ENCODE results near the gene FAM174B.

FAM174B gene

GRCh38 chr15:92574161-92574560 lies 81.4 kb downstream of the FAM174B start:
- TF ChIP-seq TAF1 (IDR thresholded peaks at IDR 0.05; ENCODE audit: borderline replicate concordance, insufficient read depth, low read length) (no peak), POLR2AphosphoS5 (IDR thresholded peaks at IDR 0.05; ENCODE audit: low read depth, low read length) (no peak), FOXP2 (optimal IDR thresholded peaks at IDR 0.05; ENCODE audit: borderline replicate concordance, extremely low read depth, extremely low read length, insufficient read depth) (no peak), SIN3A (IDR thresholded peaks at IDR 0.05; ENCODE audit: borderline replicate concordance, insufficient read depth, low read length) (no peak)
- TF ChIP-seq, protein P1, sequence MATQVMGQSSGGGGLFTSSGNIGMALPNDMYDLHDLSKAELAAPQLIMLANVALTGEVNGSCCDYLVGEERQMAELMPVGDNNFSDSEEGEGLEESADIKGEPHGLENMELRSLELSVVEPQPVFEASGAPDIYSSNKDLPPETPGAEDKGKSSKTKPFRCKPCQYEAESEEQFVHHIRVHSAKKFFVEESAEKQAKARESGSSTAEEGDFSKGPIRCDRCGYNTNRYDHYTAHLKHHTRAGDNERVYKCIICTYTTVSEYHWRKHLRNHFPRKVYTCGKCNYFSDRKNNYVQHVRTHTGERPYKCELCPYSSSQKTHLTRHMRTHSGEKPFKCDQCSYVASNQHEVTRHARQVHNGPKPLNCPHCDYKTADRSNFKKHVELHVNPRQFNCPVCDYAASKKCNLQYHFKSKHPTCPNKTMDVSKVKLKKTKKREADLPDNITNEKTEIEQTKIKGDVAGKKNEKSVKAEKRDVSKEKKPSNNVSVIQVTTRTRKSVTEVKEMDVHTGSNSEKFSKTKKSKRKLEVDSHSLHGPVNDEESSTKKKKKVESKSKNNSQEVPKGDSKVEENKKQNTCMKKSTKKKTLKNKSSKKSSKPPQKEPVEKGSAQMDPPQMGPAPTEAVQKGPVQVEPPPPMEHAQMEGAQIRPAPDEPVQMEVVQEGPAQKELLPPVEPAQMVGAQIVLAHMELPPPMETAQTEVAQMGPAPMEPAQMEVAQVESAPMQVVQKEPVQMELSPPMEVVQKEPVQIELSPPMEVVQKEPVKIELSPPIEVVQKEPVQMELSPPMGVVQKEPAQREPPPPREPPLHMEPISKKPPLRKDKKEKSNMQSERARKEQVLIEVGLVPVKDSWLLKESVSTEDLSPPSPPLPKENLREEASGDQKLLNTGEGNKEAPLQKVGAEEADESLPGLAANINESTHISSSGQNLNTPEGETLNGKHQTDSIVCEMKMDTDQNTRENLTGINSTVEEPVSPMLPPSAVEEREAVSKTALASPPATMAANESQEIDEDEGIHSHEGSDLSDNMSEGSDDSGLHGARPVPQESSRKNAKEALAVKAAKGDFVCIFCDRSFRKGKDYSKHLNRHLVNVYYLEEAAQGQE (IDR thresholded peaks at IDR 0.05; ENCODE audit: insufficient read depth in 1 of 2, low read depth in 2 of 2, low read length in 2 of 2), result no peak

DNA sequence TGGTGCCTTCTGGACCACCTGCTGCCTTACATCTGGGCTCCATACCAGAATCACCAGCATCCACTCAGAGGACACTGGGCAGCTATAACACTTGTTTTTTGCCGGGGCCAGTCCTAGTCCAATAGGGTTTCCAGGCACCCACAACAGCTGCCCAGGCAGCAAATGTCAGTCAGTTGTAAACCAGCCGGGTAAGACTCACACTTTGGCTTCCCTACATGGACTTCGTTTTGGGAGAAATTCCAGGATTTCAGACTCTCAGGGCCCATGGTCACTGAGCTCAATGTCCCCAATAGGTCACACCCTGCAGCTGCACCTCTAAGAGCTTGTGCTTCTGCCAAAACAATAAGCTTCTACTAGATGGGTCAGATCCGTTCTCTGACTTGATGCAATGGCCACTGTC lies 83.8 kb downstream of the FAM174B start:
- TF ChIP-seq SIN3A (IDR thresholded peaks at IDR 0.05; ENCODE audit: borderline replicate concordance, insufficient read depth, low read length) (no peak), POLR2AphosphoS5 (IDR thresholded peaks at IDR 0.05; ENCODE audit: low read depth, low read length) (no peak), FOXP2 (optimal IDR thresholded peaks at IDR 0.05; ENCODE audit: borderline replicate concordance, extremely low read depth, extremely low read length, insufficient read depth) (no peak), TAF1 (IDR thresholded peaks at IDR 0.05; ENCODE audit: borderline replicate concordance, insufficient read depth, low read length) (no peak)
- TF ChIP-seq, protein P1 (IDR thresholded peaks at IDR 0.05; ENCODE audit: insufficient read depth in 1 of 2, low read depth in 2 of 2, low read length in 2 of 2), result no peak

DNA sequence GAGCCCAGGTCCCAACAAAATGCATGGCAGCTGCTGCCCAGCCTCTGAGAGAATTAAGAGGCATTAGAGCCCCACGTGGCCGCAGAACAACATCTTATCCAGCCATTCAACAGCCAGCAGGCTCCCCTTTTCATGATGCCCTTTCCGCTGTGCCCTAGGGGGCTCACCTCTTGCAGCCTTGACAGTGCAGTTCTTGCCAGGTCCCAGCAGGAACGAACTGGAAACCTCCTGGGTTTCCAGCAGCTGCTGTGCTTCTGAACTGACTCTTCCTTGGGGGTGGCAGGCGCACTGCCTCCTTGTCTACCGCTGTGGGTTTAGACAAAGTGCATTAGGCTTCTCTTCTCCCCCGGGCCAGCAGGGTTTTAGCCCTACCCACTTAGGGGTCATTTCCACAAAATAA lies 85.2 kb downstream of the FAM174B start:
- no peak for TF ChIP-seq POLR2AphosphoS5 (IDR thresholded peaks at IDR 0.05; ENCODE audit: low read depth, low read length)
- TF ChIP-seq FOXP2 (optimal IDR thresholded peaks at IDR 0.05; ENCODE audit: borderline replicate concordance, extremely low read depth, extremely low read length, insufficient read depth), result no peak
- TF ChIP-seq, protein P1 (IDR thresholded peaks at IDR 0.05; ENCODE audit: insufficient read depth in 1 of 2, low read depth in 2 of 2, low read length in 2 of 2), result no peak
- no peak for TF ChIP-seq SIN3A (IDR thresholded peaks at IDR 0.05; ENCODE audit: borderline replicate concordance, insufficient read depth, low read length)
- TF ChIP-seq TAF1 (IDR thresholded peaks at IDR 0.05; ENCODE audit: borderline replicate concordance, insufficient read depth, low read length), result no peak

GRCh38 chr15:92569778-92570177 lies 85.8 kb downstream of the FAM174B start:
- no peak for TF ChIP-seq TAF1 (IDR thresholded peaks at IDR 0.05; ENCODE audit: borderline replicate concordance, insufficient read depth, low read length)
- TF ChIP-seq POLR2AphosphoS5 (IDR thresholded peaks at IDR 0.05; ENCODE audit: low read depth, low read length), result no peak
- TF ChIP-seq, protein P1 (IDR thresholded peaks at IDR 0.05; ENCODE audit: insufficient read depth in 1 of 2, low read depth in 2 of 2, low read length in 2 of 2), result no peak
- no peak for TF ChIP-seq FOXP2 (optimal IDR thresholded peaks at IDR 0.05; ENCODE audit: borderline replicate concordance, extremely low read depth, extremely low read length, insufficient read depth)
- TF ChIP-seq SIN3A (IDR thresholded peaks at IDR 0.05; ENCODE audit: borderline replicate concordance, insufficient read depth, low read length), result no peak
